SU-DHL-6 (cell line): ENCODE data around the gene PLS1.
"Not testable (repeated sequence)": the region's sequence is repeated elsewhere in the genome, so short reads cannot be mapped to it uniquely, and the experiment has no call there.

ENCODE experiments used
- H2AFZ ChIP-seq: fragments of 200-600 bp; sonication (generic); 2 replicates; pipeline ENCODE4 v1.6.1; 2014; ENCODE audit warnings: low read depth, mild to moderate bottlenecking, moderate library complexity, mixed read lengths, antibody characterized with exemption, low read length; ENCODE audit not compliant: severe bottlenecking
- H3F3A ChIP-seq: fragments of 200-600 bp; shearing (Covaris generic); 2 replicates; pipeline ENCODE4 v1.6.0; 2016; ENCODE audit warnings: antibody characterized with exemption, mild to moderate bottlenecking; ENCODE audit not compliant: insufficient read depth
- H3K27ac ChIP-seq: fragments of 200-600 bp; sonication (generic); 2 replicates; pipeline ENCODE4 v1.5.1; 2016; ENCODE audit warnings: low read depth, mild to moderate bottlenecking, low read length, moderate library complexity, mixed read lengths
- H3K27me3 ChIP-seq: fragments of 200-600 bp; sonication (generic), shearing (Covaris generic); 2 replicates; pipeline ENCODE4 v1.6.0; 2014; ENCODE audit warnings: mild to moderate bottlenecking, low read length
- H3K36me3 ChIP-seq: fragments of 200-600 bp; sonication (generic); 2 replicates; pipeline ENCODE4 v1.6.1; 2014; ENCODE audit warnings: mild to moderate bottlenecking, low read length, mixed read lengths
- H3K4me2 ChIP-seq: fragments of 300-600, 200-600 bp; shearing (Covaris generic), sonication (generic); 2 replicates; pipeline ENCODE4 v1.6.0; 2014; ENCODE audit warnings: low read length, low read depth, mild to moderate bottlenecking; ENCODE audit not compliant: poor library complexity, severe bottlenecking
- H3K4me3 ChIP-seq: fragments of 200-600 bp; sonication (generic); 2 replicates; pipeline ENCODE4 v1.5.1; 2014; ENCODE audit warnings: antibody characterized with exemption, low read length, mild to moderate bottlenecking, mixed read lengths; ENCODE audit not compliant: insufficient read depth, poor library complexity, severe bottlenecking
- H3K79me2 ChIP-seq: fragments of 200-600 bp; sonication (generic); 2 replicates; pipeline ENCODE4 v1.6.1; 2014; ENCODE audit warnings: mild to moderate bottlenecking, low read length, moderate library complexity; ENCODE audit not compliant: insufficient read depth
- H3K9ac ChIP-seq: fragments of 200-600 bp; sonication (generic); 2 replicates; pipeline ENCODE4 v1.7.0; 2014; ENCODE audit warnings: mild to moderate bottlenecking, low read length
- H3K9me2 ChIP-seq: fragments of 200-600 bp; sonication (generic); replicated peaks from 2 replicates; pipeline ENCODE4 v1.6.1; 2014; ENCODE audit warnings: low read length; ENCODE audit not compliant: insufficient read depth
- H3K9me3 ChIP-seq: fragments of 200-600 bp; sonication (generic); 2 replicates; pipeline ENCODE4 v1.6.1; 2014; ENCODE audit warnings: low read length, mixed read lengths; ENCODE audit not compliant: insufficient read depth
- H4K20me1 ChIP-seq: fragments of 200-600 bp; sonication (generic); 2 replicates; pipeline ENCODE4 v1.6.1; 2014; ENCODE audit warnings: low read depth, mild to moderate bottlenecking, antibody characterized with exemption, low read length, moderate library complexity, mixed read lengths
- CTCF ChIP-seq: fragments of 200-600 bp; sonication (generic); IDR thresholded peaks from one replicate; pipeline ENCODE4 v1.5.1; 2017; ENCODE audit warnings: antibody characterized with exemption, mild to moderate bottlenecking, low read length, moderate library complexity; ENCODE audit not compliant: insufficient read depth, poor library complexity, severe bottlenecking
- EZH2phosphoT487 ChIP-seq: fragments of 200-600 bp; sonication (generic), shearing (Covaris generic); conservative IDR thresholded peaks from 2 replicates; pipeline ENCODE4 v1.6.1; 2018; ENCODE audit warnings: mild to moderate bottlenecking, antibody characterized with exemption, low read length, moderate library complexity, mixed read lengths

PLS1 gene

GRCh38 chr3:142595951-142596725 lies at the start of gene PLS1:
PLS1 (plus strand) TSS chr3:142596393; CDS start chr3:142664238, 67,845 bp downstream.
- Histone ChIP-seq H3K79me2 (peaks cover 30% of the 10 kb centered on the region), H3K27me3 (no peaks in the 10 kb centered on the region), H3K9me2 (no peaks in the 10 kb centered on the region), H3K9ac (peak within 1 kb of the TSS; percentile 69), H3K4me3 (peak within 1 kb of the TSS; percentile 92), H3K36me3 (no peaks in the 10 kb centered on the region), H2AFZ (peak within 1 kb of the TSS; percentile 95), H3F3A (peaks cover 4% of the 10 kb centered on the region; the same call in 1 of the 2 replicates), H3K9me3 (no peaks in the 10 kb centered on the region), H4K20me1 (no peaks in the 10 kb centered on the region), H3K27ac (no peak within 1 kb of the TSS; the same call in 1 of the 2 replicates), H3K4me2 (peak within 1 kb of the TSS; percentile 84)
- TF ChIP-seq EZH2phosphoT487, result no peak
- TF ChIP-seq CTCF, result no peak

GRCh38 chr3:142549986-142550385 lies 46.2 kb upstream of the PLS1 start:
- no peak for TF ChIP-seq CTCF
- TF ChIP-seq EZH2phosphoT487, result no peak
- Histone ChIP-seq H3K27me3 (no peaks in the 10 kb centered on the region), H3K4me3 (no peak overlapping the region), H3F3A (no peaks in the 10 kb centered on the region), H3K27ac (no peak overlapping the region), H3K4me2 (no peak overlapping the region), H3K79me2 (no peaks in the 10 kb centered on the region), H3K36me3 (peaks cover 43% of the 10 kb centered on the region), H3K9me2 (no peaks in the 10 kb centered on the region), H3K9ac (no peak overlapping the region), H4K20me1 (no peaks in the 10 kb centered on the region), H3K9me3 (no peaks in the 10 kb centered on the region), H2AFZ (no peak overlapping the region)

GRCh38 chr3:142552579-142552978 lies 43.6 kb upstream of the PLS1 start:
- H3K9me2 ChIP-seq, H3K27ac ChIP-seq, H4K20me1 ChIP-seq, H3K9me3 ChIP-seq, H2AFZ ChIP-seq, H3K4me2 ChIP-seq, H3F3A ChIP-seq, H3K4me3 ChIP-seq, H3K9ac ChIP-seq, H3K27me3 ChIP-seq, H3K79me2 ChIP-seq: not testable (repeated sequence)
- peaks cover 46% of the 10 kb centered on the region for H3K36me3 ChIP-seq

- H3K79me2 ChIP-seq, result no peaks in the 10 kb centered on the region
- H3K4me2 ChIP-seq, result no peak overlapping the region
- no peaks in the 10 kb centered on the region for H3K9me3 ChIP-seq
- no peak overlapping the region for H3K9ac ChIP-seq
- no peaks in the 10 kb centered on the region; the same call in 1 of the 2 replicates for H3F3A ChIP-seq
- TF ChIP-seq CTCF (no peak), EZH2phosphoT487 (no peak)
- H3K4me3 ChIP-seq, result no peak overlapping the region
- peaks cover 45% of the 10 kb centered on the region for H3K36me3 ChIP-seq
- no peaks in the 10 kb centered on the region for H3K9me2 ChIP-seq
- H3K27me3 ChIP-seq, result no peaks in the 10 kb centered on the region
- H2AFZ ChIP-seq, result no peak overlapping the region
- H4K20me1 ChIP-seq, result no peaks in the 10 kb centered on the region
- H3K27ac ChIP-seq, result no peak overlapping the region
Measured at GRCh38 chr3:142553741-142554140, 42.5 kb upstream of the PLS1 start.
